HepG2 (cell line): Measurements from ENCODE around the gene U2AF2. TPM values are rescaled to one million over a fixed set of nuclear protein-coding genes. Genes with fewer than 3 reads are reported as not detected.

Source experiments
- FLYWCH1 ChIP-seq: sonication (generic); formaldehyde crosslinking; IDR thresholded peaks from 2 replicates; pipeline ENCODE4 v1.8.1; 2023; ENCODE audit warnings: mild to moderate bottlenecking, missing genetic modification reagents
- FOXC1 ChIP-seq: sonication (generic); formaldehyde crosslinking; IDR thresholded peaks from 2 replicates; pipeline ENCODE4 v1.8.0; 2022; ENCODE audit warnings: mild to moderate bottlenecking, missing genetic modification reagents, borderline replicate concordance
- FOXM1 ChIP-seq: sonication (generic); formaldehyde crosslinking; IDR thresholded peaks from 2 replicates; pipeline ENCODE4 v1.5.0; 2020; ENCODE audit warnings: missing genetic modification reagents
- GPBP1L1 ChIP-seq: sonication (generic); formaldehyde crosslinking; IDR thresholded peaks from 2 replicates; pipeline ENCODE4 v1.5.0; 2020; ENCODE audit warnings: mild to moderate bottlenecking, missing genetic modification reagents
- HNRNPUL1 ChIP-seq: fragments of 200-400 bp; formaldehyde crosslinking; IDR thresholded peaks from 2 replicates; pipeline ENCODE4 v1.6.1; 2017; ENCODE audit warnings: low read depth, mild to moderate bottlenecking, low read length, moderate library complexity
- IRX3 ChIP-seq: sonication (generic); formaldehyde crosslinking; IDR thresholded peaks from 2 replicates; pipeline ENCODE4 v1.8.1; 2023; ENCODE audit warnings: mild to moderate bottlenecking, low read depth, missing genetic modification reagents, borderline replicate concordance
- MAF1 ChIP-seq: sonication (generic); formaldehyde crosslinking; IDR thresholded peaks from 2 replicates; pipeline ENCODE4 v1.5.0; 2020; ENCODE audit warnings: missing genetic modification reagents, borderline replicate concordance
- MTF2 ChIP-seq: sonication (generic); formaldehyde crosslinking; IDR thresholded peaks from 2 replicates; pipeline ENCODE4 v1.5.0; 2020; ENCODE audit warnings: missing genetic modification reagents, borderline replicate concordance
- NFKBIZ ChIP-seq: IDR thresholded peaks from 2 replicates; pipeline ENCODE4 v1.6.1; 2018; ENCODE audit warnings: missing genetic modification reagents, missing compliant biosample characterization
- PCBP1 ChIP-seq: fragments of 200-400 bp; formaldehyde crosslinking; IDR thresholded peaks from 2 replicates; pipeline ENCODE4 v1.6.1; 2017; ENCODE audit warnings: mild to moderate bottlenecking, low read depth, low read length, borderline replicate concordance
- PPARG ChIP-seq: conservative IDR thresholded peaks from 2 replicates; pipeline ENCODE4 v1.6.1; 2016; ENCODE audit warnings: missing biosample characterization, missing genetic modification reagents
- RBAK ChIP-seq: sonication (generic); formaldehyde crosslinking; IDR thresholded peaks from 2 replicates; pipeline ENCODE4 v1.5.1; 2020; ENCODE audit warnings: mild to moderate bottlenecking, missing genetic modification reagents
- SRSF4 ChIP-seq: fragments of 200-400 bp; formaldehyde crosslinking; IDR thresholded peaks from one replicate; pipeline ENCODE4 v1.6.1; 2018; ENCODE audit warnings: mild to moderate bottlenecking, low read depth, low read length, moderate library complexity; ENCODE audit not compliant: poor library complexity, severe bottlenecking
- TBL1XR1 ChIP-seq: fragments of 150-350 bp; IDR thresholded peaks from 2 replicates; pipeline ENCODE4 v1.6.1; 2014; ENCODE audit warnings: borderline replicate concordance, low read length; ENCODE audit not compliant: partially characterized antibody
- ZFP41 ChIP-seq: sonication (generic); formaldehyde crosslinking; IDR thresholded peaks from 2 replicates; pipeline ENCODE4 v1.4.0; 2020; ENCODE audit warnings: mild to moderate bottlenecking, missing genetic modification reagents, borderline replicate concordance
- ZNF274 ChIP-seq: sonication (generic); formaldehyde crosslinking; IDR thresholded peaks from 2 replicates; pipeline ENCODE4 v1.5.1; 2020; ENCODE audit warnings: mild to moderate bottlenecking, missing genetic modification reagents
- ZNF3 ChIP-seq: IDR thresholded peaks from 2 replicates; pipeline ENCODE4 v1.7.0; 2017; ENCODE audit warnings: inconsistent platforms
- ZNF335 ChIP-seq: sonication (generic); formaldehyde crosslinking; IDR thresholded peaks from 2 replicates; pipeline ENCODE4 v1.4.0; 2020; ENCODE audit warnings: missing genetic modification reagents
- ZNF468 ChIP-seq: sonication (generic); formaldehyde crosslinking; IDR thresholded peaks from 2 replicates; pipeline ENCODE4 v1.8.0; 2022; ENCODE audit warnings: mild to moderate bottlenecking, moderate library complexity, missing genetic modification reagents
- ZNF766 ChIP-seq: sonication (generic); formaldehyde crosslinking; IDR thresholded peaks from 2 replicates; pipeline ENCODE4 v1.5.0; 2020; ENCODE audit warnings: missing genetic modification reagents, borderline replicate concordance
- ZNF768 ChIP-seq: sonication (generic); formaldehyde crosslinking; IDR thresholded peaks from 2 replicates; pipeline ENCODE4 v1.4.0; 2020; ENCODE audit warnings: missing genetic modification reagents
- polyA plus RNA-seq, 8 experiments: library from polyadenylated mRNA; depleted of rRNA in 3 of 8; stranded (reverse) in 7 of 8; unstranded in 1 of 8; fragments of >200 nt; fragmentation: Illumina TruSeq in 4 of 8; extraction: Trizol in 4 of 8; gene quantifications; 2 replicates each; pipeline versions ENCODE4 v1.2.1 to v1.2.3, GENCODE V29; 2011 to 2016; ENCODE audit warnings: low read depth in 4 of 8, missing spikeins in 1 of 8, mixed read lengths in 1 of 8; ENCODE audit not compliant: insufficient read depth in 1 of 8
- total RNA-seq, 5 experiments: library from RNA; depleted of rRNA; stranded (reverse); fragments of >200 nt; fragmentation: Illumina TruSeq; extraction: Trizol; gene quantifications; 2 replicates each; pipeline ENCODE4 v1.2.3, GENCODE V29; 2016; ENCODE audit warnings: low read depth in 1 of 5

U2AF2 gene
- total and polyA plus RNA-seq, 2 of the 13 experiments (the other 11 are each of a cell fraction or from before 2014, with no cell fraction given): 84.3 to 124 TPM

GRCh38 chr19:55647732-55648584 lies 6.9 kb upstream of the U2AF2 start, which contains the start of gene CCDC106 (continued):
- TF ChIP-seq RBAK (CRISPR knock-in tag) (no peak), MTF2 (no peak), IRX3 (CRISPR knock-in tag) (no peak), ZFP41 (CRISPR knock-in tag) (no peak), FLYWCH1 (no peak), ZNF335 (CRISPR knock-in tag) (no peak), TBL1XR1 (no peak), PPARG (no peak; the same call in 1 of the 2 replicates), FOXC1 (no peak), SRSF4 (no peak), HNRNPUL1 (no peak), NFKBIZ (CRISPR knock-in tag) (no peak), ZNF768 (CRISPR knock-in tag) (no peak; the same call in 1 of the 2 replicates), ZNF468 (CRISPR knock-in tag) (no peak), ZNF274 (CRISPR knock-in tag) (no peak), FOXM1 (no peak), ZNF3 (CRISPR knock-in tag) (no peak), GPBP1L1 (CRISPR knock-in tag) (no peak), MAF1 (peak; percentile 45; the same call in 1 of the 2 replicates), ZNF766 (no peak), PCBP1 (no peak)
